HG03469 (cell line): ENCODE results near the gene VPREB1.
"Not testable (repeated sequence)": the region's sequence is repeated elsewhere in the genome, so short reads cannot be mapped to it uniquely, and the experiment has no call there.

ENCODE experiments used
- ATAC-seq: cut with Tn5 transposase; IDR thresholded peaks from one replicate; pipeline ENCODE4 v1.9.1; 2021; ENCODE audit warnings: mild to moderate bottlenecking, moderate library complexity, moderate number of reproducible peaks; ENCODE audit not compliant: unreplicated experiment

VPREB1 gene

DNA sequence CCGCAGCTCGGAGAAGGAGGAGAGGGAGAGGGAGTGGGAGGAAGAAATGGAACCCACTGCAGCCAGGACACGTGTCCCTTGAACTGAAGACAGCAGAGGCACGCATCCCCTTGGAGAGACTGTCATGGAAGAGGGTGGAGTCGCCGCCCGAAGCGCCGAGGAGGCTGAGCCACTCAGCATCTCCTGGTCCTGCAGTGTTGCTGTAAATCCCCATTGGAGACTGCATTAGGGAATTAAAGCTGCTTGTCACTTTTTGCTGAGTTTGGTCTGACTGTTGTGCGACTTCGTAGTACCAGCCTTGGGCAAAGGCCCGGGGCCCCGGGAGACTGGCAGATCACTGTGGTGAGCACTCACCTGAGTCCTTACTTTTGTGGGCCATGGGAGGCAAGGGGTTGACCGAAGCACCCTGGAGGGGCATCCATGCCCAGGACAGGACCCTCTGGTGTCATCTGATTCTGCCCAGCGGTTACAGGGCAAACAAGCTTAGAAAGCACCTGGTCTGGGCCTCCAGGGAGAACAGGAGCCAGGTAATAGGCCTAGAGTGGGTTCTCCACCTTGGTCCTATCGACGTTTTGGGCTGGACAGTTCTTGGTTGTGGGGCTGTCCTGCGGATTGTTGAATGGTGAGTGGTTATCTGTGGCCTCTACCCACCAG, 797 bp downstream of the VPREB1 start:
- no peak for ATAC-seq

DNA sequence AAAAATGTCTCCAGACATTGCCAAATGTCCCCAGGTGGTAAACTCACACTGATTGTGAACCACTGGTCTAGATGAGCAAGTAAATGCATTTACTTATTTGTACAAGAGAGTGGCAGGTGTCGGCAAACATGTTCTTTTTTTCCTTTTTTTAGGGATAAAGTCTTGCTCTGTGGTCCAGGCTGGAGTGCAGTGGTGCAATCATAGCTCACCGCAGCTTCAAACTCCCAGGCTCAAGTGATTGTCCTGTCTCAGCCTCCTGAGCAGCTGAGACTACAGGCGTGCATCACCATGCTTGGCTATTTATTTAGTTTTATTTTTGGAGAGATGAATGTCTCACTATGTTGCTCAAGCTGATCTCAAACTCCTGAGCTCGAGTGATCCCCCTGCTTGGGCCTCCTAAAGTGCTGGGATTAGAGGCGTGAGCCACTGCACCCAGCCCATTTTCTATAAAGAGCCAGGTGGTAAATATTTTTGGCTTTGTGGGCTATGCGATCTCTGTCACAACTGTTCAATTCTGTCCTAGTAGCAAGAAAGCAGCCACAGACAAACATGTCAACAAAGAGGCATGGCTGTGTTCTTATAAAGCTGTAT, 1.4 kb downstream of the VPREB1 start:
- ATAC-seq = no peak

DNA sequence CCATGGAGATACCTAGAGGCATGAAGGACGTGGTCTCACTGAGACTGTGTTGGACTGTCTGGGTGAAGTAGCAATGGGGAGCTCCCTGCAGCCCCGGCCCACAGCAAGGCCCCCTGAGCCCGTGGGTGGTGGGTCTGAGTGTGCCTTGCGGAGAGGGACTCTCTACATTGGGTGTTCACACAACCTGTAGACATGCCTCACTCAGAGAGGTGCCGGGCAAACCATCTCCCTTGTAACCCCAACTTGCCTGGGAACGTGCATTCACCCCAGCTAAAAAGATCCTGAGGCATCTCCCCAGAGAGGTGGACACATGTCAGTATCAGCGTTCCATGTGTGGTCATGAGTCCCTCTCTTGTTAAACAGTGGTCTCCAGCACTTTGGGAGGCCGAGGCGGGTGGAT, 2.1 kb downstream of the VPREB1 start:
- no peak for ATAC-seq

DNA sequence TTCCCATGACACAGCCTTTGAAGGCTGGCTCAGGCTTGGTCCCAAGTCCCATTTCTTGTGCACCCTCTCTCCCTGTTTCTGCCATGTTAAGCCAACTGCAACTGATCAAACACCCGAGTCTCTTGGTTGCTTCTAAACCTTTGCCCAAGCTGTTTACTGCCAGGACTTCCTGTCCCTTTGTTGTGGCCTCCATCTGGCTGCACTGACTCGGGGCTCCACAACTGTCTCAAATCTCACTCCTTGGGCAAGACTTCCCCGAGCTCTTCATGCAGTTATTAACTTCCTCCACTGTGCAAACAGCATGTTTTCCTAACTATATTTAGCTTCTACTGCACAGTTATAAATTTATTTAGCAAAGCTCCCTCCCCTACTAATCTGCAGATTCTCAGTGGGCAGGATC, 4.3 kb downstream of the VPREB1 start:
- no peak for ATAC-seq

DNA sequence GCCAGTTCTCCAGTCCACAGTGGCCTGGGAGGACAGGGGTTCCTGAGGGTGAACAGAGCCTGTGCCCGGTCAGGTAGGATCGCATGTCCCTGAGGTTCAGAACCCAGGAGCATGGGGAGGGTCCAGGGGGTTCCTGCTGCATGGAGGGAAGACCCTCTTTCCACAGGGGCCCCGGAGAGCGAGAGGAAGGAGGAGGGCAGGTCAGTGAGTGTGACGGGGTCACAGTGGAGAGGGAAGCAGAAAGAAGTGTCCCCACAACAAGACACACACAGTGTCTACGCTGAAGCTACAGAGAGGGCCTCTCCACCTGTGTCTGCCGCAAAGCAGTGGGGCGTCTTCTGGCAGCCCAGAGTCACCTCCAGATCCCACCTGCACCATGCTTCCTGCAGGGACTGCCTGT, 6.1 kb downstream of the VPREB1 start:
- ATAC-seq = not testable (repeated sequence)

DNA sequence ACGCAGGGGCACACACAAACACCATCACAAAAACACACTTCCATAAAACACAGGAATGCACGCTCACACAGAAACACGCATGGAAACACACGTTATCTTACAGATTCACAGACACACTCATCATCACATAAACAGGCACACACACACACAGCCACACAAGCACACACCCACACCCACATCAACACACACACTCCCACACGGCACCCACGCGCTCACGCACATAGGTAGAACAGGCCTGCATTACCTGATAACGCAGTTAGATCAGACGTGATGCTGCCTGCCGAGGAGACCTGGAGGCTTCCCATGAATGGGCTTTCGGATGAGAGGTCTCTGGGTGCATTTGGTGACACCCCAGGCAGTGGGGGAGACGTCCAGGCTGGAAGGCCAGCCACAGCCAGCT, 11.5 kb downstream of the VPREB1 start:
- ATAC-seq = not testable (repeated sequence)

DNA sequence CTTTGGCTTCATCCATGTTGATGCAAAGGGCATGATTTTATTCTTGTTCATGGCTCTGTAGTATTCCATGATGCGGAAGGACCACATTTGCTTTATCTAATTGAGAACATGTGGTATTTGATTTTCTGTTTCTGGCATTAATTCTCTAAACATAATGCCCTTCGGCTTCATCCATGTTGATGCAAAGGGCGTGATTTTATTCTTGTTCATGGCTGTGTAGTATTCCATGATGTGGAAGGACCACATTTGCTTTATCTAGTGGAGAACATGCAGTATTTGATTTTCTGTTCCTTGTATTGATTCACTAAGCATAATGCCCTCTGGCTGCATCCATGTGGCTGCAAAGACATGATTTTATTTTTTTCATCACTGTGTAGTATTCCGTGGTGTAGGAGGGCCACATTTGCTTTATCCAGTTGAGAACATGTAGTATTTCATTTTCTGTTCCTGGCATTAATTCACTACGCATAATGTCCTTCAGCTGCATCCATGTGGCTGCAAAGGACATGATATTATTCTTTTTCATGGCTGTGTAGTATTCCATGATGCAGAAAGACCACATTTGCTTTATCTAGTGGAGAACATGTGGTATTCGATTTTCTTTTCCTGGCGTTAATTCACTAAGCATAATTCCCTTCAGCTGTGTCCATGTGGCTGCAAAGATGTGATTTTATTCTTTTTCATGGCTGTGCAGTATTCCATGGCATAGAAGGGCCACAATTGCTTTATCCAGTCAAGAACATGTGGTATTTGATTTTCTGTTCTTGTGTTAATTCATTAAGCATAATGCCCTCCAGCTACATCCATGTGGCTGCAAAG, 14.2 kb downstream of the VPREB1 start:
- ATAC-seq = not testable (repeated sequence)

DNA sequence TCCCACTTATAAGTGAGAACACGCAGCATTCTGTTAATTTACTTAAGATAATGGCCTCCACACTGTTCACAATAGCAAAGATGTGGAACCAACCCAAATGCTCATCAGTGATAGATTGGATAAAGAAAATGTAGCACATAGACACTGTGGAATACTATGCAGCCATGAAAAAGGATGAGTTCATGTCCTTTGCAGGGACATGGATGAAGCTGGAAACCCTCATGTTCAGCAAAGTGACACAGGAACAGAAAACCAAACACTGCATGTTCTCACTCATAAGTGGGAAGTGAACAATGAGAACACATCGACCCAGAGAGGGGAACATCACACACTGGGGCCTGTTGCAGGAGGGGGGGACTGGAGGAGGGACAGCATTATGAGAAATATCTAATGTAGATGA, 15.6 kb downstream of the VPREB1 start:
- ATAC-seq = not testable (repeated sequence)

DNA sequence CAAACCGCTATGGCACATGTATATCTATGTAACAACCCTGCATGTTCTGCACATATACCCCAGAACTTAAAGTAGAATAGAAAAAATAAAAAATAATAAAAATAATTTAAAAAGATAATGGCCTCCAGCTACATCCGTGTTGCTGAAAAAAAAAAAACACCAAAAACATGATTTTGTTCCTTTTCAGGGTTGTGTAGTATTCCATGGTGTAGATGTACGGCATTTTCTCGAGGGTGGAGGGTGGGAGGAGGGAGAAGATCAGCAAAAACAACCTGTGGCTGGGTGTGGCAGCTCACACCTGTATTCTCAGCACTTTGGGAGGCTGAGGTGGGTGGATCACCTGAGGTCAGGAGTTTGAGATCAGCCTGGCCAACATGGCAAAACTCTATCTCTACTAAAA, 16.0 kb downstream of the VPREB1 start:
- ATAC-seq = not testable (repeated sequence)

DNA sequence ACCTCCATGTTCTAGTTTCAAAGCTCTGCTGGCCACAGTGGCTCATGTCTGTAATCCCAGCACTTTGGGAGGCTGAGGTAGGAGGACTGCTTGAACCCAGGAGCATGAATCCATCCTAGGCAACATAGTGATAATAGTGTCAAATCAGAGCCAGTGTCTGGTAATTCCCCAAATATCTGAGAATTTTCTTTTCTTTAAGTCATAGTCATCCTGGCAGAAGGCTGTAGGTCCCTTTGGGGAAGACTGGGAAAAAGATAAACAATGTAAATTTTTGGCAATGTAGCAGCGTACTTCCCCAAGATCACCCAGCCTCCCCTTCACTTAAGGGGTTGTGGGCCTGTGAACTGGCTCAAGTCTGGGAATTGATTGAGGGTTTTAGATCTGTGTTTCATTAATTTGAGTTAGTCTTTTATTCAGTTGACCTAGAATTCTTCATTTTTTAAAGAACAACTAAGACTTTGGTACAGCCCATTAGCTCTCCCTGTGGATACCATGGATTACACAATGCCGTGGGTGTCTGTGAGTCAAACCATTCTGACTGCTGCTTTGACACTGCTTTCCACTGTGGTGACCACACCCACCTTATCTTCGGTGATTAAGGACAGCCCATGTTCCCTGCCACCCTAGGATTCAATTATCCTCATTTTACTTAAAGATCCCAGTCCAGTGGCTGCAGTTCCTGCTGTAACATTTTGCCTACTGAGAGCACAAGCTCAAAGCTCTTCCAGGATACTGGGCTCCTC, 17.9 kb downstream of the VPREB1 start:
- not testable (repeated sequence) for ATAC-seq

DNA sequence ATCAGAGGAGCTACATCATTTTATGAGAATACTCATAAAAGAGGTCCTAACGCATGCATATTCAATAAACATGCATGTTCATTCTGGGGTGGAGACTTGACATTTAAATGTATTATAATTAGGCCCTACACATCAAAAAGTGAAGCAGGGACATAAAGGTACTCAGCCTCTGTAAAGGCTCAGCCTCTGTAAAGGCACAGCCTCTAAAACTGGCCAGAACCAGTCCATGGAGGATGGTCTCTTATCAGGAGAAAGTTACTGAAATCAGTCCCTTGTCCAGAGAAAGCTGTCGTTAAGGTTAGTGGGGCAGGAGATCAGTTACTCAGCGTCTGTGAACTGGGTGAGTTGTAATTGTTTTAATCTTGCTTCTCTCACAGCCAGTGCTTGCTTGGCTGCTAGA, 19.2 kb downstream of the VPREB1 start:
- ATAC-seq = not testable (repeated sequence)

DNA sequence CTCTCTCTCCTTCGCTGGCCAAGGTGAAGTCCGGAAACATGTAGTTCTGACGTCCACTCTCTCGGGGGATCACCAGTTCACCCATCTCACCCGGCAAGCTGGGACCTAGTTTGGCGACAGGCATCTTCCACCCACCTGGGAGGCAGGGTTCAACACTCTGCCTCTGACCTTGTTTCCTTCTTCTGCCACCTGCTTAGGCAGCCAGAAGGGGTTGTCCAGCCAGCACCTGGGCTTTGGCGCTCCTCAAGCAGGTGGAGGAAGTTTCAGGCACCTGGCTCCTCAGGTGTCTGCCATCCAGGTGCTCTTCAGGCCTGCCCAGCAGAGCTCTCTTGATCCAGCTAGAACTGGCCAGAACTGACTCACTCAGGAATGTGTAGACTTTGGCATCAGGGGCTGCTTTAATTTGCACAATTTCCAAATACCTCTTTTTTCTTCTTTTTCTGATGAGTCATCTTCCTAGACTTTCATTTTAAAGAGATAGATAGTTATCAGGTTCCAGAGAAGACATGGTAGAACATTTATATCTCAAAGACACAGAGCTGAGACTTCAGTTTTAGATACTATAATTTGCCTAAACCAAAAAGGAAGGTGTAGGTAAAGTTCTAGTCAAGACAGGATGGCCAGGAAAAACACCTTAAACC, 25.6 kb downstream of the VPREB1 start:
- not testable (repeated sequence) for ATAC-seq

DNA sequence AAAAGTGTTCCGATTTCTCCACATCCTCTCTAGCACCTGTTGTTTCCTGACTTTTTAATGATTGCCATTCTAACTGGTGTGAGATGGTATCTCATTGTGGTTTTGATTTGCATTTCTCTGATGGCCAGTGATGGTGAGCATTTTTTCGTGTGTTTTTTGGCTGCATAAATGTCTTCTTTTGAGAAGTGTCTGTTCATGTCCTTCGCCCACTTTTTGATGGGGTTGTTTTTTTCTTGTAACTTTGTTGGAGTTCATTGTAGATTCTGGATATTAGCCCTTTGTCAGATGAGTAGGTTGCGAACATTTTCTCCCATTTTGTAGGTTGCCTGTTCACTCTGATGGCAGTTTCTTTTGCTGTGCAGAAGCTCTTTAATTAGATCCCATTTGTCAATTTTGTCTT, 32.8 kb downstream of the VPREB1 start:
- ATAC-seq = not testable (repeated sequence)

DNA sequence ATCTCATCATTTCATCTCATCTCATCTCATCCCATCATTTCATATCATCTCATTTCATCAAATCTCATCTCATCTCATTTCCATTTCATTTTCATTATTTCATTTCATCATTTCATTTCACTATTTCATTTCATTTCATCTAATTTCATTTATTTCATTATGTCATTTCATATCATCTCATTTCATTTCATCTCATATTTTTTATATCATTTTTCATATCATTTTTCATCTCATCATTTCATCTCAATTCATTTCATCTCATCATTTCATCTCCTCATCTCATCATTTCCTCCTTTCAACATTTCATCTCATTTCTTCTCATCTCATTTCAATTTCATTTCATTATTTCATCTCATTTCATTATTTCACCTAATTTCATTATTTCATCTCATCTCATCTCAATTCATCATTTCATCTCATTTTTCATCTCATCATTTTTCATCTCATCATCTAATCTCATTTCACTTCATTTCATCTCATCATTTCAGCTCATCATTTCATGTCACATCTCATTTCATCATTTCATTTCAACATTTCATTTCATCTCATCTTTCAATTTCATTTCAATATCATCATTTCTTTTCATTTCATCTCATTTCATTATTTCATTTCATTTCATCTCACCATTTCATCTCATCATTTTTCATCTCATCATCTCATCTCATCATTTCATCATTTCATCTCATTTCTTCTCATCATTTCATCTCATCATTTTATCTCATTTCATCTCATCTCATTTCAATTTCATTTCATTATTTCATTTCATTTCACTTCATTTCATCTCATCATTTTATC, 40.6 kb downstream of the VPREB1 start:
- not testable (repeated sequence) for ATAC-seq

DNA sequence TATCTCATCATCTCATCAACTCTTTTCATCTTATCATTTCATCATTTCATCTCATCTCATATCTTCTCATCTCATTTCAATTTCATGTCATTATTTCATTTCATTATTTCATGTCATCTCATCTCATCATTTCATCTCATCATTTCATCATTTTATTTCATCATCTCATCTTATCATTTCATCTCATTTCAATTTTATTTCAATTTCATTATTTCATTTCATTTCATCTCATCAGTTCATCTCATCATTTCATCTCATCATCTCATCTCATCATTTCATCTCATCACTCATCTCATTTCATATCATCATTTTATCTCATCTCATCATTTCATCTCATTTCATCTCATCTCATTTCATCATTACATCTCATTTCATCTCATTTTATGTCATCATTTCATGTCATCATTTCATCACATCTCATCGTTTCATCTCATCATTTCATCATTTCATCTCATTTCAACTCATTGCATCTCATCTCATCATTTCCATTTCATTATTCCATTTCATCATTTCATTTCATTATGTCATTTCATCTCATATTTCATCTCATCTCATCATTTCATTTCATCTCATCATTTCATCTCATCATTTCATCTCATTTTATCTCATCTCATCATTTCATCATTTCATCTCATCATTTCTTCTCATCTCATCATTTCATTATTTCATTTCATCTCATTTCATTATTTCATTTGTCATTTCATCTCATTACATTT, 42.0 kb downstream of the VPREB1 start:
- not testable (repeated sequence) for ATAC-seq

DNA sequence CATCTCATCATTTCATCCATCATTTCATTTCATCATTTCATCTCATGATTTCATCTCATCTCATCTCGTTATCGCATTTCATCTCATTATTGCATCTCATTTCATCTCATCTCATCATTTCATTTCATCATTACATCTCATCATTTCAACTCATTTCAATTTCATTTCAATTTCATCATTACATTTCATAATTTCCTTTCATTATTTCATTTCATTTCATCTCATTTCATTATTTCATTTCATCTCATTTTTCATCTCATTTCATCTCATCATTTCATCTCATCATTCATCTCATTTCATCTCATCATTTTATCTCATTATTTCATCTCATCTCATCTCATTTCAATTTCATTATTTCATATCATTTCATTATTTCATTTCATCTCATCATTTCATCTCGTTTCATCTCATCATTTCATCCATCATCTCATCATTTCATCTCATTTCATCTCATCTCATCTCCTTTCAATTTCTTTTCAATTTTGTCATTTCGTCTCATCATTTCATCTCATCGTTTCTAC, 42.6 kb downstream of the VPREB1 start:
- ATAC-seq = not testable (repeated sequence)

DNA sequence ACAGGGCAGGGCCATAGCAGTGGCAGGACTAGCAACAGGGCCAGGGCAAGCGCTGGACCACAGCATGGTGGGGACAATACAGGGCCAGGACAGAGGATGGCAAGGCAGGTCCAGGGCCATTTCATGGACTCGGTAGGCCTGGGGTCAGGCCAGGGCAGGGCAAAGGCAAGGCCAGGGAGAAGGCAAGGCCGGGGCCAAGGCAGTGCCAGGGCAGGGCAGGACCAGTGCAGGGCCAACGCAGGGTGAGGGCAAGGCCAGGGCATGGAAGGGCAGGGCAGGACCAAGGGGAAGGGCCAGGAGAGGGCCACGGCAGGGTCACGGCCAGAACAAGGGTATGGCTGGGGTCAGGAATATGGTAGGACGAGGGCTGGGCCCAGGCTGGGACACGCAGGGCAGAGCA, 45.1 kb downstream of the VPREB1 start:
- not testable (repeated sequence) for ATAC-seq

DNA sequence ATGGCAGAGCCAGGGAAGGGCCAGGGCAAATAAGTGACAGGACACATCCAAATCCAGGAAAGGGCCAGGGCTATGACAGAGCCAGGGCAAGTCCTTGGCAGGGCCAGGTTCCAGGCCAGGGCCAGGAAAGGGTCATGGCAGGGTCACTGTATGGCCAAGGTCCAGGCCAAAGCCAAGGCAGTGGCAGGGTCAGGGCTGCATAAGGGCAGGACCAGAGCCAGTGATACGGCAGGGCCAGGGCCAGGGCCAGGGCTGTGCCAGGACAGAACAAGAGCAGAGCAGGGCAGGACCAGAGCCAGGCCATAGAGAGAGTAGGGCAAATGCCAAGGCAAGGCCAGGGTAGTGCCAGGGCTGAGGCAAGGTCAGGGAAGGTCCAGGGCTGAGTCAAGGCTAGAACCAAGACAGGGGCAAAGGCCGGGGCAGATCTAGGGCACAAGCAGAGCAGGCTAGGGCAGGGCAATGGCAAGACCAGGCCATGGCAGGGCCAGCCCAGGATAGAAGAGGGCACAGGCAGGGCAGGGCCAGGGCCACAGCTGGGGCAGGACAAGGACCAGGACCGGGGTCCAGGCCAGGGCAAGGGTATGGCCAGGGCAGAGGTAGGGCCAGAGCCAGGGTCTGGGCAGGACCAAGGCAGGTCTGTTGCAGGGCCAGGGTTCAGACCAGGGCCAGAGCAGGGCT, 46.7 kb downstream of the VPREB1 start:
- not testable (repeated sequence) for ATAC-seq
